Measurements from ENCODE around the gene ARHGDIG. TPM values are rescaled to one million over a fixed set of nuclear protein-coding genes. Genes with fewer than 3 reads are reported as not detected.

Gene ARHGDIG
- polyA plus RNA-seq, 3 donors = not detected

- no peaks in the 10 kb centered on the region for H3K79me2 ChIP-seq (ENCODE audit: insufficient read depth, low read length)
- no peaks in the 10 kb centered on the region for H3K27me3 ChIP-seq (ENCODE audit: control insufficient read depth in 2 of 2, insufficient read depth in 2 of 2, low read length in 2 of 2)
- WGBS (ENCODE audit: insufficient coverage) = 29% methylated on average over 4 of the region's 30 CpGs
- H3K9me3 ChIP-seq (replicated peaks in 1 of 2; ENCODE audit: control insufficient read depth in 1 of 2, insufficient read depth in 1 of 2, low read length in 2 of 2) = no peaks in the 10 kb centered on the region
- no peaks in the 10 kb centered on the region for H4K20me1 ChIP-seq (ENCODE audit: insufficient read depth, low read length)
- H3K27me3 Mint-ChIP-seq (ENCODE audit: low read depth in 3 of 3) = peaks cover 0 to 3% (median 0%) of the 10 kb centered on the region in 3 donors
- peak overlapping the region; percentile 11 to 35 for H3K27ac ChIP-seq (ENCODE audit: low read depth in 1 of 2, low read length in 2 of 2)
- H3K36me3 Mint-ChIP-seq = peaks cover 43 to 62% of the 10 kb centered on the region in 2 donors
- H3K9me3 Mint-ChIP-seq = peaks cover 0 to 3% (median 0%) of the 10 kb centered on the region in 7 donors
- H3K4me1 ChIP-seq (ENCODE audit: control insufficient read depth in 1 of 2, insufficient read depth in 2 of 2, low read length in 2 of 2) = peaks cover 9 to 11% of the 10 kb centered on the region in 2 donors
- TF ChIP-seq, protein P1, sequence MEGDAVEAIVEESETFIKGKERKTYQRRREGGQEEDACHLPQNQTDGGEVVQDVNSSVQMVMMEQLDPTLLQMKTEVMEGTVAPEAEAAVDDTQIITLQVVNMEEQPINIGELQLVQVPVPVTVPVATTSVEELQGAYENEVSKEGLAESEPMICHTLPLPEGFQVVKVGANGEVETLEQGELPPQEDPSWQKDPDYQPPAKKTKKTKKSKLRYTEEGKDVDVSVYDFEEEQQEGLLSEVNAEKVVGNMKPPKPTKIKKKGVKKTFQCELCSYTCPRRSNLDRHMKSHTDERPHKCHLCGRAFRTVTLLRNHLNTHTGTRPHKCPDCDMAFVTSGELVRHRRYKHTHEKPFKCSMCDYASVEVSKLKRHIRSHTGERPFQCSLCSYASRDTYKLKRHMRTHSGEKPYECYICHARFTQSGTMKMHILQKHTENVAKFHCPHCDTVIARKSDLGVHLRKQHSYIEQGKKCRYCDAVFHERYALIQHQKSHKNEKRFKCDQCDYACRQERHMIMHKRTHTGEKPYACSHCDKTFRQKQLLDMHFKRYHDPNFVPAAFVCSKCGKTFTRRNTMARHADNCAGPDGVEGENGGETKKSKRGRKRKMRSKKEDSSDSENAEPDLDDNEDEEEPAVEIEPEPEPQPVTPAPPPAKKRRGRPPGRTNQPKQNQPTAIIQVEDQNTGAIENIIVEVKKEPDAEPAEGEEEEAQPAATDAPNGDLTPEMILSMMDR (IDR thresholded peaks at IDR 0.05) = no peak
- intact Hi-C loops (cut with micrococcal nuclease) = no loop called here
- H3K36me3 ChIP-seq (replicated peaks in 1 of 2; ENCODE audit: control insufficient read depth in 1 of 2, insufficient read depth in 2 of 2, low read length in 2 of 2) = peaks cover 9 to 40% of the 10 kb centered on the region in 2 donors
- H3K4me3 Mint-ChIP-seq = peak overlapping the region; percentile 79
- DNase-seq = peak in 2 of 3 donors; percentile 8 to 16
- H2AFZ ChIP-seq (ENCODE audit: insufficient read depth, low read depth, low read length, poor library complexity, severe bottlenecking) = peak overlapping the region; percentile 55
- H3K27ac Mint-ChIP-seq = peak overlapping the region; percentile 37 to 93 (median 76)
- peak overlapping the region; percentile 21 for H3K9ac ChIP-seq (ENCODE audit: insufficient read depth, low read length, poor library complexity, severe bottlenecking)
- peaks cover 10% of the 10 kb centered on the region for H3K4me1 Mint-ChIP-seq
- peak overlapping the region; percentile 8 to 55 (median 16) for H3K4me3 ChIP-seq (replicated peaks in 1 of 3; ENCODE audit: low read depth in 2 of 3, low read length in 3 of 3)
- peak overlapping the region; percentile 65 for H3K4me2 ChIP-seq (replicated peaks; ENCODE audit: extremely low read depth, low read length, poor library complexity, severe bottlenecking)
These were observed 27.7 kb upstream of the ARHGDIG start for GRCh38 chr16:252366-253337.

- Mint-ChIP-seq H3K27ac (peak overlapping the region in 2 of 7 donors; percentile 61 to 63), H3K4me3 (no peak overlapping the region), H3K27me3 (ENCODE audit: low read depth in 3 of 3) (peaks cover 0 to 3% (median 0%) of the 10 kb centered on the region in 3 donors), H3K9me3 (peaks cover 0 to 3% (median 0%) of the 10 kb centered on the region in 7 donors), H3K4me1 (peaks cover 10% of the 10 kb centered on the region), H3K36me3 (peaks cover 45 to 60% of the 10 kb centered on the region in 2 donors)
- Histone ChIP-seq H3K4me2 (replicated peaks; ENCODE audit: extremely low read depth, low read length, poor library complexity, severe bottlenecking) (no peak overlapping the region), H3K4me1 (ENCODE audit: control insufficient read depth in 1 of 2, insufficient read depth in 2 of 2, low read length in 2 of 2) (peaks cover 9 to 11% of the 10 kb centered on the region in 2 donors), H2AFZ (ENCODE audit: insufficient read depth, low read depth, low read length, poor library complexity, severe bottlenecking) (no peak overlapping the region), H3K27ac (ENCODE audit: low read depth in 1 of 2, low read length in 2 of 2) (no peak overlapping the region), H3K4me3 (replicated peaks in 1 of 3; ENCODE audit: low read depth in 2 of 3, low read length in 3 of 3) (no peak overlapping the region), H3K36me3 (replicated peaks in 1 of 2; ENCODE audit: control insufficient read depth in 1 of 2, insufficient read depth in 2 of 2, low read length in 2 of 2) (peaks cover 9 to 40% of the 10 kb centered on the region in 2 donors), H3K9me3 (replicated peaks in 1 of 2; ENCODE audit: control insufficient read depth in 1 of 2, insufficient read depth in 1 of 2, low read length in 2 of 2) (no peaks in the 10 kb centered on the region), H3K27me3 (ENCODE audit: control insufficient read depth in 2 of 2, insufficient read depth in 2 of 2, low read length in 2 of 2) (no peaks in the 10 kb centered on the region), H4K20me1 (ENCODE audit: insufficient read depth, low read length) (no peaks in the 10 kb centered on the region), H3K79me2 (ENCODE audit: insufficient read depth, low read length) (no peaks in the 10 kb centered on the region), H3K9ac (ENCODE audit: insufficient read depth, low read length, poor library complexity, severe bottlenecking) (no peak overlapping the region)
- 52% methylated on average over 4 of the region's 6 CpGs for WGBS (ENCODE audit: insufficient coverage)
- intact Hi-C loops (cut with micrococcal nuclease) = no loop called here
- TF ChIP-seq, protein P1 (IDR thresholded peaks at IDR 0.05) = no peak
- DNase-seq = no peak
These were observed 26.6 kb upstream of the ARHGDIG start for GRCh38 chr16:253833-254232.

All from CD14-positive monocyte (primary cell).